ENCODE measurements around the gene DCUN1D4.

Gene DCUN1D4

DNA sequence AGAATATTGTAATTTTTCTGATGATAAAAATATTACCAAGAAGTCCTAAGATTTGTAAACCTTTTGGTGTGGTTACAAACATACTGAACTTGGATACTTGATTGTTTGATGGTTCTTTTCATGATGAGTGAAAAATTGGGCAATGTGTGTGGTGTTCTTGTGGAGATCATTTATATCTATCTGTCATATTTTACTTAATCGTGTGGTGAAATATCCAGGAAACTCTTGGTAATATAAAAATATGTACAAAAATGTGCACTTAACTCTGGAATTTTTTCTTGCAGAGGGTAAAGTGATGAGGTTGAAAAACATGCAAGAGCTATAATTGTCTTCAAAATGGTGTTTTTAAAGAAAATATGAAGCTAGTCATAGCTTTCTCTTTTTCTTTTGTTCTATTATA is 2.8 kb downstream of the DCUN1D4 start:
- DNase-seq (ENCODE audit: low spot score), result no peak
- TF ChIP-seq CTCF (IDR thresholded peaks at IDR 0.05; ENCODE audit: extremely low read depth, missing control alignments), result no peak

GRCh38 chr4:51849430-51849829 is 6.5 kb downstream of the DCUN1D4 start:
- no peak for TF ChIP-seq CTCF (IDR thresholded peaks at IDR 0.05; ENCODE audit: extremely low read depth, missing control alignments)
- no peak for DNase-seq (ENCODE audit: low spot score)

GRCh38 chr4:51850294-51850693 is 7.3 kb downstream of the DCUN1D4 start:
- DNase-seq (ENCODE audit: low spot score), result no peak
- TF ChIP-seq CTCF (IDR thresholded peaks at IDR 0.05; ENCODE audit: extremely low read depth, missing control alignments), result no peak

GRCh38 chr4:51851090-51851936 is 8.4 kb downstream of the DCUN1D4 start:
- no peak for DNase-seq (ENCODE audit: low spot score)

DNA sequence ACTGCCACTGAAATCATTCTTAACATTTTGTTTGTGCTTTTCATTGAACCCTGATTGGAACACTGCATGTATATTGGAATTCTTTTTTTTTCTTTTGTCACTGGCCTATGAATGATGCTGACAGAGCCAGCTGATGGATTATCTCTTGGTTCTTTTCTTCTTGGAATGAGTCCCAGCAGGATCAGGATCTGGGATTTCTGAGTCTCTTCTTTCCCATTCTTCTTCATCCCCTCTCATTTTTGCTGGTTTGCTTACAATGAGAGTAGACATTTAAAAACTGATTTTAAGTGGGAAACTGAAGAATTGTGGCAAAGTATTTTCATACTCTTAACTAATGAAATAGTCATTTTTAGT is 9.0 kb downstream of the DCUN1D4 start:
- no peak for DNase-seq (ENCODE audit: low spot score)
- TF ChIP-seq CTCF (IDR thresholded peaks at IDR 0.05; ENCODE audit: extremely low read depth, missing control alignments), result no peak

More at GRCh38 chr4:51851090-51851936, 8.4 kb downstream of the DCUN1D4 start:
- TF ChIP-seq CTCF (IDR thresholded peaks at IDR 0.05; ENCODE audit: extremely low read depth, missing control alignments), result no peak

DNA sequence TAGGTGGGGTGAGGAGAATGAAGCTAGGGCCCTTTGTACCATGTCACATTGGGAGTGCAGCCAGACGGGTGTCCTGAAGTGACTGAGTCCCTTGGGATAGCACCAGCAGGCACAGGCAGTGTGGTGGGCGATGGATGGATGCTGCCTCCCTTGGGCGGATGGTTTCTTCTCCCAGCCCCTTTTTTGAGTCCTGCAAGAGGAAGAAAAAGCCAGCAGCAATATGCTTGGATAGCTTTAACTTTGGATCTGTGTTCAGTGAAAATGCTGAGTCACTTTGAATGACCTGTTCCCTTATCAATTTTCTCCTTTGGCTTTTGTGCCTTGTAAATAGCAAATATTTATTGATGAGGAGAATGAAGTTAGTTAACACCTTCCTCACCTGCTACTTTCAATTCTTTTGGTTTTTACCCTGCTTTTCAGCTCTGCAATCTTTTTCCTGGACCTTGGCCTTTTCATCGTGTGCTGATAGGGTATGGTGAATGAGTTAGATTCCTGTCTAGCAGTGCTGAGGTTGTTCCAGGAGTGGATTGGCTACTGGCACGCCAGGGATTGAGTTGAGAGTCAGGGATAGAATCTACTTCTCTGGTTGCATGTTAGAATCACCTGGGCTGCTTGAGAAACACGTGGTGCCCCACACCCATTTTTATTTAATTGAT is 10.2 kb downstream of the DCUN1D4 start:
- DNase-seq (ENCODE audit: low spot score), result no peak
- no peak for TF ChIP-seq CTCF (IDR thresholded peaks at IDR 0.05; ENCODE audit: extremely low read depth, missing control alignments)

DNA sequence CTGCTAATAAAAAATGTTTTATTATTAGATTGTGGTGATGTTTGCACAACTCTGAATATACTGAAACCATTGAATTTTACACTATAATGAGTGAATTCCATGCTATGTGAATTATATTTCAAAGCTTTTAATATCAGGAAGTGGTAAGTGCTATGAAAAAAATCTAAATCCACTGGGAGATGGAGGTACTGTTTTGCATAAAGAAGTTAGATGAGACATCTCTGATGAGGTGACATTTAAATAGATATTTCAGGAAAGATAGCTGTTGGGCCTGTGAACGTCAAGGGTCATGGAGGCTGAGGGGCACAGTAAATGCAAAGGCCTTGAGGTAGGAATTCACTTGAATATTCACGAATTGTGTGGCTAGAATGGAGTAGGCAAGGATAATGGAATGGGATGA is 12.3 kb downstream of the DCUN1D4 start:
- no peak for DNase-seq (ENCODE audit: low spot score)
- no peak for TF ChIP-seq CTCF (IDR thresholded peaks at IDR 0.05; ENCODE audit: extremely low read depth, missing control alignments)
